ENCODE measurements around the gene GABRA5. TPM values are rescaled to one million over a fixed set of nuclear protein-coding genes. Genes with fewer than 3 reads are reported as not detected.
A peak's percentile ranks its signal among the peaks of the same experiment; 100 is the strongest.
"Not testable (repeated sequence)": the region's sequence is repeated elsewhere in the genome, so short reads cannot be mapped to it uniquely, and the experiment has no call there.

GABRA5 gene
- total RNA-seq, 1 donor from 2014 or later: not detected

GRCh38 chr15:26875476-26875850 lies 8.6 kb downstream of the GABRA5 start:
- DNase-seq (ENCODE audit: low read depth in 2 of 2): no peak

DNA sequence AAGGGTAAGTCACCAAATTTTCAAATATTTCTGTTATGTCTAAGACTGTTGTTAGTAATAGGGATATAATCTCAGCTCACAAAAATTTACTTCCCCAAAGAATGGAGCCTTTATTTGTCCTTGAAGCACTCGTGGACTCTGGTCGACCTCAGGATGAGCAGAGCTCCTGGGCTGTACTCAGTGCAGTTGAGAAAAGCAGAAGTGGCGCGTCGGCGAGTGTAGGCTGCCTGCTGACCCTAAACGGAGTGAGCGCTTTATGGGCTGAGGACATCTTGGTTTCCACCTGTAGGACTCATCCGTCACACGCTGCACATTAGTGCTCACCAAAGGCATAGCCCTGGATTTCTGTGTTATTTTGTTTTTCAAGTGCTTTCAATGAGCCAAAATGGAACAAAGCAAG lies 11.0 kb downstream of the GABRA5 start:
- DNase-seq (ENCODE audit: low read depth in 2 of 2): no peak

GRCh38 chr15:26879706-26880105 lies 12.8 kb downstream of the GABRA5 start:
- DNase-seq (ENCODE audit: low read depth in 2 of 2): no peak

DNA sequence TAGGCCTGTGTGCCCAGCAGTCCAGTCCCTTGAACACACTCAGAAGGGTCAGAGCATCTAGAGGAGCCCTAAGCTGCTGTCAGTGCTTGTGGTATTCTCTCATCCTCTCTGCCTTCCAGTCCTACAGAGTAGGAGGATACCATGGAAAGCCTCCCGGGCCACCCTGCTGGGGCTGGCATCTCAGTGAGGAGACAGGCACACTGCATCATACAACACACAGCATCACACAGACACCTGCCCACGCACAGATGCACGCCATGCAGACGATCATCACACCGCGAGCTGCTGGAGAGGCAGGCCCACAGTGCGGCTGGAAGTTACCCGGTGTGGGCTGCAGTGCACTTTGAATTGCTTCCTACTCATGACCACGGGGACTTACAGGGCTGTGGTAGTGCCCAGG lies 15.2 kb downstream of the GABRA5 start:
- DNase-seq (ENCODE audit: low read depth in 2 of 2): no peak

GRCh38 chr15:26882616-26883365 lies 15.9 kb downstream of the GABRA5 start:
- no peak for DNase-seq (ENCODE audit: low read depth in 2 of 2)

- DNase-seq (ENCODE audit: low read depth in 2 of 2): no peak
Observed at GRCh38 chr15:26883466-26883865, 16.6 kb downstream of the GABRA5 start.

DNA sequence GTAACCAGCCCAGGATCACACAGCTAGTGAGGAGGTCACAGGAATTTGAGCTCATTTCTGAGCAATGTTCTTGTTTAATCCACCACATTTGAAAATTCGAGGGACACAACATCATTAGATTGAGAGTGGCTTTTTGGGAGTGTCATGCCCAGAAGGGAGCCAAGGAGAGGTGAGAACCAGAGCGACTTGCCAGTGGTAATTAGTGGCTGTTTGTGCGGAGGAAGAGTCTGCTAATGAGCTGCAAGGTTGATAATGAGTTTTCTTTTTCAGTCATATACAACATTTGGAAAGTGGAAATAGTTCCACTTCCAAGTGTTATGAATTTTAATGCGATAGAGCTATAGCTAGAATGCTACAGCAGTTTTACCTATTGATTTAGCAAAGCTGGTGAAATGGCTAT lies 19.7 kb downstream of the GABRA5 start:
- no peak for DNase-seq (ENCODE audit: low read depth in 2 of 2)

GRCh38 chr15:26887926-26888666 lies 21.2 kb downstream of the GABRA5 start:
- DNase-seq (ENCODE audit: low read depth in 2 of 2): no peak

DNA sequence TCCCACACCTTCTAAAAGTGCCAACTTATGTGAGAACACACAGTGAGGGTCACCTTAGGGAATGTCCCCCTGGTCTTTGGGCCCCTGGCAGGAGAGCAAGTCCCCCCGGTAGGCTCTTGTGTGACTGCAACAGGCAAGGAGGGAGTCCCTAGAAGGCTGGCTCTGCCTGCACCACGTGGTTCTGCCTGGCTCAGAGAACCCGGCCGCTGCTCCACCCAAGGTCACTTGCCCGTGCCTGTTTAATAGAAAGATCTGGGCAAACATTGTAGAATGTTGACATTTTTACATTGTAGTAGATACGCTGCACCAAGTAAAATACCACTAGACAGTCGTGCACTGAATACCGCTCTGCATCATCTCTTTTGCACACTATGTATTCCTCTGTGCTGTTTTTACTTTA lies 21.9 kb downstream of the GABRA5 start:
- DNase-seq (ENCODE audit: low read depth in 2 of 2): no peak

DNA sequence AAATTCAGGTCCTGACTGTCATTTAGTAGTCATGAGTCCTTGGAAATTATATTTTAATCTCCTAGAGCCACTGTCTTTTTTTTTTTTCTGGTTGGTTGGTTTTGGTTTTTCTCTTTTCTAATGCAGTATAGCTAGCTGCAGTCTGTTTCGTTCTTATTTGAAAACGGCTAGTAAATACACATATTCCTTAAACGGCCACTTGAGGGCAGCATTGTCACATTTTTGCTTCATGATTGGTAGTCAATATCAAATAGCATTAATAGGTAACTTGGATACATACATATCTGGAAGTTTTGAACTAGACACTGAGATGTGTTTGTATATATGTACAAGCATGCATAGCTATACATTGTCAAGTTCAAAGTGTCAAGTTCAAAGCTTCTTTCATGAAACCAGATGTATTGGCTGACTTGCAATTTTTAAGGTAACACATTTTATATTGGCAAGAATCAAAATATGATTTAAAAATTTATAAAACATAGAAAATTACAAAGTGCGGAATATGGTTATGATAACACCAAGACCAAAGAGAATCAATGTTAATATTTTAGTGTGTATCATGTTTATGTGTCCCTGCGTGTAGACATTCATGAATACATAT lies 22.5 kb downstream of the GABRA5 start:
- peak; percentile 60 to 78 for DNase-seq (ENCODE audit: low read depth in 2 of 2)

DNA sequence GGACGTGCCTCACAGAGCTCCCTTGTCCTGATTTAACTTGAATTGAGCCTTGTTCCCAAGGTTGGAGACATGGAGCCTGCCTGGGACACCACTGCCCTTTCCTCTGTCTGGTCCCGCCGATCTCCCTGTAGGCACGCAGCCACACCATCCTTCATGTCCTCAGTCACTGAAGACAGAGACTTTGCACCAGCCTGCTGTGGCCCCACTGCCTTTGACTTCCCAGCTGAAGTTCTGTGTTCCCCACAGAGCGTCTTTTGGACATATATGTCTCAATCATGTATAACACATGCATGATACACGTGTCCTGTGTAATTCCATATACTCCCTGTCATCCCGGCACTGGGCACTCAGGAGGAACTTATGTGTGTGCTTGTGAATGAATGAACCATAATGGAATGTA lies 23.6 kb downstream of the GABRA5 start:
- no peak for DNase-seq (ENCODE audit: low read depth in 2 of 2)

DNA sequence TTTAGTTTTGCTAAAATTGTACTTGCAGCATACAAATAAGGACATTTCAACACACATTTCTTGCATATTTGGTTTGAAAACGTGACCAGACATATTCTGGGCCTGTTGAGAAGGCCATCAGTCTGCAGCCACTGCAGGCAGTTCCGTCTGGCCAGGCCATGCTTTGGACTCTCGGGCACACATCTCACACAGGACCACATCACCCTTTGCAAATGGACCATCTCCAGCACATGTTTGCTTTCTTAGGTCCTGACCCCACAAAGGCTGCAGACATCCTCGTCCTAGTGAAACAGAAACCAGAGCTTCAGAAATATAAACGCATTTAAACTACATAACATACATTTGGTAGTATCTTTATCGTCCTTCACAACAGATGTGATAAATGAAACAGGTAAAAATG lies 24.1 kb downstream of the GABRA5 start:
- no peak for DNase-seq (ENCODE audit: low read depth in 2 of 2)

- DNase-seq (ENCODE audit: low read depth in 2 of 2): peak; percentile 38 to 68
Observed at GRCh38 chr15:26891448-26892181, 24.8 kb downstream of the GABRA5 start.

GRCh38 chr15:26892182-26892518 lies 25.3 kb downstream of the GABRA5 start:
- no peak for DNase-seq (ENCODE audit: low read depth in 2 of 2)

DNA sequence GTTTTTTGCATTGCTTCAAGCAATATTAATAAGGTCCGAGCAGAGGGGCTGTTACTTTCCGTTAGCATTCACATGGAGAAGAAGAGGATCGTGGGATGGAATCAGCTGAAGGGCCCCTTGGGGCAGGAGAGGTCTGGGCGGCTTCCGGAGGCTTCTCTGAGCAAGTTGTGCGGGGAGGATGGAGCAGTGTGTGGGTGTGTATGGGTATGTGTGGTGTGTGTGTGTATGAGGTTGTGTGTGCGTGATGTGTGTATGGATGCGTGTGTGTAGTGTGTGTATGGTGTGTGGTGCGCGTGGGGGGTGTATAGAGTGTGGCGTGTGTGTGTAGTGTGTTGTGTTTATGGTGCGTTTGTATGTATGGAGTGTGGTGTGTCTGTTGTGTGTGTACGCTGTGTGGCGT lies 25.8 kb downstream of the GABRA5 start:
- DNase-seq (ENCODE audit: low read depth in 2 of 2): no peak

DNA sequence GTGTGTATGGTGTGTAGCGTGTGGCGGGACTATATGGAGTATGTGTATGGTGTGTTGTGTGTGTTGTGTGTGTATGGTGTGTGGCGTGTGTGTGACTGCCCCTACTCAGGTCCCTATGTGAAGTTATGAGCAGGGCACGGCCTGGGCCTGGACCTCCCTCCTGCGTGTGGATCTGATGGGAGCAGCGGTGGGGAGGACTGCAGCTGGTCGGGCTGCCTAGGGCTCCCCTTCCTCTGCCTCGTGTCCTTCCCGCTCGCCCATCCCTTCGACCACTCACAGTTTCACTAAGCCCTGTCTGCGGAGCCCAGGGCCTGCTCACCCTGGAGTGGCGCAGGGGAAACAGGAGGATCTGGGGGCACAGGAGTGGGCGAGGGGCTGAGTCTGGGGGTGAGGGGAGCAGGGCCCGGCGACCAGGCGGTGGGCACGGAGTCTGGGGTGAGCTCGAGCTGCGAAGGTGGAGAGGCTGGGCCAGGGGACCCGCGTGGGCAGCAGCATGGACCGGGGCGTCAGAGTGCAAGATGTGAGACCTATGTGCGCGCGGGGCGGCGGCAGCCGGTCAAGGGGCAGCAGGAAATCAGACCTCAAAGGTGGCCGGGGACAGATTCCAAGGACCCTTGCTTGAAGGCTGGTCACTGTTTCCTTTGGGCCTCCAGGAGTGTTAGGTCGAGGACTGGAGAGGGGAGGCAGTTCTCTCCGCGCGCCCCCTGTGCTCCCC lies 26.6 kb downstream of the GABRA5 start:
- no peak for DNase-seq (ENCODE audit: low read depth in 2 of 2)

DNA sequence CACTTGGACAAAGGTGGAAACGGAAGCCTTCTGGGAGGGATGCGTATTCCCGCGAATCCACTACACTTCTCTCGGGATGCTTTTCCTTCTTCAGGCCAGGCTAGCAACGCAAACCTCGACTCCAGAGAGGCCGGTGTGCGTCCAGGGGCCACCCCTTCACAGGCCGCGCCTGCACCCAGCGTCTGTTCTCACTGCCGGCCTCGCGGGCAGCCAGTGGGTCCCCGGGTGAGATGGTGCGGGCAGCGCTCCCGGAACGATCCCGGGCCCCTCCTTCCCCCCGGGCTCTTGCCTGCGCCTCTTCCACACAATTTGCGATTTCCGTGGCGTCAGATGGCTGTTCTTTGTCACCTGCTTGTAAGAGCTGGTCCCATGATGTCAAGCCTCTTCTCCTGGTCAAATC lies 27.3 kb downstream of the GABRA5 start:
- DNase-seq (ENCODE audit: low read depth in 2 of 2): no peak

DNA sequence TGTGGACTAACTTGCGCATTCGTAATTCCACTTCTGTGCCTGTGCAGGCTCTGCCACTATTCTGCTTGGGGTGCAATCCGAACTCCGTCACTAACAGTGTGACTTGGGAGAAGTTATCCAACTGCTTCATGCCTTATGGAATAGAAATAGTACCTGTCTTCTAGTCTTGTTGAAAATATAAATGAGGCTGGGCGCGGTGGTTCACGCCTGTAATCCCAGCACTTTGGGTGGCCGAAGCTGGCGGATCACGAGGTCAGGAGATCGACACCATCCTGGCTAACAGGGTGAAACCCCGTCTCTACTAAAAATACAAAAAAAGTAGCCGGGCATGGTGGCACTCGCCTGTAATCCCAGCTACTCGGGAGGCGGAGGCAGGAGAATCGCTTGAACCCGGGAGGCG lies 28.5 kb downstream of the GABRA5 start:
- DNase-seq (ENCODE audit: low read depth in 2 of 2): not testable (repeated sequence)

DNA sequence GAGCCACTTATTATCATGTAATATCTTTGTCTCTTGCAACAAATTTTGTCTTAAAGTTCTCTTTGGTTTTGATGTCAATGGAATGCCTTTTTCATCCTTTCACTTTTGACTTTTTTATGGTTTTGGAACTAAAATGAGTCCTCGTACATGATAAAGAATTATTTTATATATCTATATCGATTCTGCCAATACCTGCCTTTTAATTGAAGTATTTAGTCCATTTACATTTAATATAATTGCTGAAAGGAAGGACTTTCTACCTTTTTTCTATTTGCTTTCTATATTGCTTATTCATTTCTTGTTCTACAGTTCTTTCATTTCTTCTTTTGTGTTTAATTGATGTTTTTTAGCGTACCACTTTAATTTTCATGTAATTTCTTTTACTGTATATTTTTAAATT lies 32.8 kb downstream of the GABRA5 start:
- no peak for DNase-seq (ENCODE audit: low read depth in 2 of 2)

DNA sequence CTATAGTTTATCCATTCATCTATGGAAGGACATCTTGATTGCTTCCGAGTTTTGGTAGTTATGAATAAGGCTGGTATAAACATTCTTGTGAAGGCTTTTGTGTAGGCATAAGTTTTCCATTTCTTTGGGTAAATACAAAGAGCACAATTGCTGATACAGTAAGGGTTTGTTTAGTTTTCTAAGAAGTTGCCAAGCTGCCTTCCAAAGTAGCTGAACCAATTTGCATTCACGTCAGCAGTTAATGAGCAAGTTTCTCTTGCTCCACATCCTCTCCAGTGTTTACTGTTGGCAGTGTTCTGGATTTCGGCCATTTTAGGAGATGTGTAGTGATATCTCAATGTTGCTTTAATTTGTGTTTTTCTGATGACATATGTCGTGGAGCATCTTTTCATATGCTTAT lies 34.2 kb downstream of the GABRA5 start:
- no peak for DNase-seq (ENCODE audit: low read depth in 2 of 2)

DNA sequence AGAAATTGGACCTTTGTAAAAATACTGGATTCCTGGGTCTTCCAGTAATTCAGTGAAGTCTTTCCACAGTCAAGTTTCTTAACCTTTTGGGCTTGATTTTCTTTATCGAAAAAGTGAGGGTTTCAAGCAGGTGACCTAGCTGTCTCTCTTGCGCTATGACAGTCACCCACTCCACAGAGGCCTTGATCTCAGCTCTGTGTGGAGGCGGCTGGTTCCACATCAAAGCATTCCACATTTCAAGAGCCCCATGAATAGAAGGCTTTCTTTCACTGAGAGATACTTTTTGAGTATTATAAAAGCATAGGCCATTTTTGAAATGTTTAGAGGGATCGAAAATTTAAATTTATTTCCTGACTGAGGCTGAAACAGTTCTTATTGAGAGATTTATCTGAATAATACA lies 43.9 kb downstream of the GABRA5 start:
- no peak for DNase-seq (ENCODE audit: low read depth in 2 of 2)

DNA sequence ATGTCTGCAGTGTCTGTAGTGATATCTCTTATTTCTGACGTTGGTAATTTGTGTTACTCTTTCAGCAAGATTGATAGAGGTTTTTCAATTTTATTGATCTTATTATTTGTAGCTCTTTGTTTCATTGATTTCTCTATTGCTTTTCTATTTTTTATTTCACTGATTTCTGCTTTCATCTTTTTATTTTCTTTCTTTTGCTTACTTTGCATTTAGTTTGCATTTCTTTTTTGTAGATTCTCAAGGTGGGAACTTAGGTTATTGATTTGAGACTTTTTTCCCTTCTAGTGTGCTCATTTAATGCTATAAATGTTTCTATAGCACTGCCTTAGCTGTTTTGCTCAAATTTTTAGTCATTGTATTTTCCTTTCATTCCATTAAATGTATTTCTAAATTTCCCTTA lies 54.6 kb downstream of the GABRA5 start:
- DNase-seq (ENCODE audit: low read depth in 2 of 2): no peak

All from dermis microvascular lymphatic vessel endothelial cell (primary cell).